Activated naive CD8-positive, alpha-beta T cell (primary cell): ENCODE measurements around the gene KCND3.

Experiments used
- H3K27ac Mint-ChIP-seq: one replicate; pipeline ENCODE4 v1.8.0; 2021; ENCODE audit warnings: mixed read lengths
- H3K27me3 Mint-ChIP-seq: one replicate; pipeline ENCODE4 v1.8.0; 2021; ENCODE audit warnings: mixed read lengths
- H3K36me3 Mint-ChIP-seq: one replicate; pipeline ENCODE4 v1.8.0; 2021; ENCODE audit warnings: mixed read lengths
- H3K4me1 Mint-ChIP-seq: one replicate; pipeline ENCODE4 v1.8.0; 2021; ENCODE audit warnings: low read depth, mixed read lengths
- H3K4me3 Mint-ChIP-seq: one replicate; pipeline ENCODE4 v1.8.0; 2021; ENCODE audit warnings: mild to moderate bottlenecking, mixed read lengths
- H3K9me3 Mint-ChIP-seq: one replicate; pipeline ENCODE4 v1.8.0; 2021; ENCODE audit warnings: low read depth, mixed read lengths

The KCND3 gene

DNA sequence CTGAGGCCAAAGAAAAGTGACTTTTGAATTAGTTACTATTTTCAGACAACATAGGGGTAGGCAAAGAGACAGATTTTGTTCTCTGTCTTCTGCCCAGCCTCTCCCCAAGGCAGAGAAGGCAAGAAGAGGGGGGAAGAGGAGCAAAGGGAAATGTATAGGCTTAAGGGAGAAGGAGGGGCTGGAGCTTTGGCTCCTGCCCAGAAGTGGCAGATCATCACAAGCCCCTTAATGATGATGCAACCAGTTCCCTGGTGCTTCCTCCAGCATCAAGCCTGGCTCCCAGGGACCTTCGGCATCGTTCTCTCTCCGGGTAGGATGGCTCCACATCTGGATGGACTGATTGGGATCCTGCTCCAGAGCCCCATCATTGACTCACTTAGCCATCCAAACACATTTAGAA lies 112.8 kb downstream of the KCND3 start:
- H3K4me3 Mint-ChIP-seq, result no peak overlapping the region
- peaks cover 14% of the 10 kb centered on the region for H3K27me3 Mint-ChIP-seq
- no peaks in the 10 kb centered on the region for H3K4me1 Mint-ChIP-seq
- no peaks in the 10 kb centered on the region for H3K9me3 Mint-ChIP-seq
- H3K27ac Mint-ChIP-seq, result no peak overlapping the region
- no peaks in the 10 kb centered on the region for H3K36me3 Mint-ChIP-seq

DNA sequence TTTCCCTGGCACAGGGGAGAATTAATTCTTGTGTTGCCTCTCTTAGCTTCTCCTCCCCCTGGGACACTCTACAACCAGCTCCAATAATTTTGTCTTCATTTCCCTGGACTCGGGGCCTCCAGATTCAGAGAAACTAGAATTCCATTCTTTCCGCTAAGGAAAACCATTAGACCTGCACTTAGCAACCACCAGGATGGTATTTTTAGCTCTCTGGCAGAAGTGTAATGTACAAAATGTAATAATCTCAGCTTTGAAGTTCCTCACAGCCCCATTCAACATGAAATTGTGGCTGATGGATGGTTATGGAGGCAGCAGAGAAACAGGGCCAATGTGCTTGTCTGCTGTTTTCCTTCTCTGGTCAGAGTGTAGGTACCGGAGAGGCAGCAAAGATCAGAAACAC lies 113.8 kb downstream of the KCND3 start:
- Mint-ChIP-seq H3K9me3 (no peaks in the 10 kb centered on the region), H3K36me3 (no peaks in the 10 kb centered on the region), H3K4me1 (no peaks in the 10 kb centered on the region), H3K27me3 (peaks cover 12% of the 10 kb centered on the region), H3K4me3 (no peak overlapping the region), H3K27ac (no peak overlapping the region)

DNA sequence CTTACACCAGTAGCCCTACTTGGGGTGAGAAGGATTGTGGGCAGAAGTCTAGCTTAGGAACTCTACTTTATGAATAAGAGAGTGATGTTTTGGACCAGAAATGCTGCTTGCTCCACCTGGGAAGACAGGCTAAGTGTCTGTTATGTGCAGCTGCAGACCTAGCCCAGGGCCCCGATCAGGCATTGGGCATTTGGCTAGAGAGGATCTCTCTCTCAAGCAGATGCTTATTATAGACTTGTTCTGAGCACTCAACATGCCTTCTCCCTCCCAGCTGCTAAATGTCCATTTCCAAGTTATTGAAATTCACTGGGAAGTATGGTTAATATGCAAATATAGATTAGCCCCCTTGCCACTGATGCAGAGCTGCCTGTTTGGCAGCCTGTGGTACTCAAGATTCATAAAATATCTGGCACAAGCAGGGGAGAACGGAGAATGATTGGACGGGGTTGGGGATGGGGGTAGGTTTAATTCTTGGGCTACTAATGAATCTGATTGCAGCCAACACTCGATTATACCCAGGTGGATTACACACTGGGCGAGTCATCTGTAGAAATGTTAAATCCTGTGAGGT lies 115.9 kb downstream of the KCND3 start:
- Mint-ChIP-seq H3K27ac (no peak overlapping the region), H3K4me3 (no peak overlapping the region), H3K27me3 (peaks cover 6% of the 10 kb centered on the region), H3K4me1 (no peaks in the 10 kb centered on the region), H3K9me3 (no peaks in the 10 kb centered on the region), H3K36me3 (no peaks in the 10 kb centered on the region)

DNA sequence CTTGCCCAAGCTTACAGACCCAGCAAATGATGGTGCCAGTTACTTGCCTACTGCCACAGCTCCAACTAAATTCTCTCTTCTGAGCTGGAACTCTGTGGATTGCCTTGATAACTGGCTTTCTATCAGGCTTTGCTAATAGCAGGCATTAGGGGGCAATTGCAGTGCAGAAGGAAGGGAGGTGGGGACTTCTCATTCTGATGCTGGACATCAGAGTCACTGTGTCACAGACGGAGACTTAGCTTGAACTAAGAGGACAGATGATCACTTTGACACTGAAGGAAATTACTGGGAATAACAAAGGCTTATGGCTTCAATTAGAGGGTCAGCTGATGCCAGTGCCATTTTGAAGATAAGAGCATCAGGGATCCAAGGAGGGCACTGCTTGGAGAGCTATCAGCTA lies 119.3 kb downstream of the KCND3 start:
- no peak overlapping the region for H3K4me3 Mint-ChIP-seq
- no peaks in the 10 kb centered on the region for H3K9me3 Mint-ChIP-seq
- H3K4me1 Mint-ChIP-seq, result no peaks in the 10 kb centered on the region
- H3K36me3 Mint-ChIP-seq, result no peaks in the 10 kb centered on the region
- no peak overlapping the region for H3K27ac Mint-ChIP-seq
- no peaks in the 10 kb centered on the region for H3K27me3 Mint-ChIP-seq

DNA sequence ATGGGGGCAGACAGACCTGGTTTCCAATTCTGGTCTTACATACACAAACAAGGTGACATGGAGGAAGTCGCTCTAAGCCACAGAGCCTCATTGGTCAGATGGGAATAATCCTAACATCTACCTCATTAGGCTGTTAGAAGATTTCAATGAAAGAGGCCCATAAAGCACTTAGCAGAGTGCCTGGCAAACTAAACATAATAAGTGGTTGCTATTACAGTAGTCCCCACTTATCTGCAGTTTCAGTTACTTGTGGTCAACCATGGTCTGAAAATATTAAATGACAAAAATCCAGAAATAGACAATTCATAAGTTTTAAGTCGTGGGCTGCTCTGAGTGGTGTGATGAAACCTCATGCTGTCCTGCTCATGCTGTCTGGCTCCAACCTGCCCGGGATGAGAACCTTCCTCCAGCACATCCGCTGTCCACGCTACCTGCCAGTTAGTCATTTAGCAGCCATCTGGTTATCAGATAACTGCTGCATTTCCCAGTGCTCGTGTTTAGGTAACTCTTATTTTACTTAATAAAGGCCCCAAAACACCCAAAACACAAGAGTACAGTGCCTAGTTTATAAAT lies 121.5 kb downstream of the KCND3 start:
- H3K27ac Mint-ChIP-seq, result no peak overlapping the region
- peaks cover 5% of the 10 kb centered on the region for H3K4me1 Mint-ChIP-seq
- no peaks in the 10 kb centered on the region for H3K9me3 Mint-ChIP-seq
- no peaks in the 10 kb centered on the region for H3K36me3 Mint-ChIP-seq
- H3K4me3 Mint-ChIP-seq, result no peak overlapping the region
- peaks cover 11% of the 10 kb centered on the region for H3K27me3 Mint-ChIP-seq

DNA sequence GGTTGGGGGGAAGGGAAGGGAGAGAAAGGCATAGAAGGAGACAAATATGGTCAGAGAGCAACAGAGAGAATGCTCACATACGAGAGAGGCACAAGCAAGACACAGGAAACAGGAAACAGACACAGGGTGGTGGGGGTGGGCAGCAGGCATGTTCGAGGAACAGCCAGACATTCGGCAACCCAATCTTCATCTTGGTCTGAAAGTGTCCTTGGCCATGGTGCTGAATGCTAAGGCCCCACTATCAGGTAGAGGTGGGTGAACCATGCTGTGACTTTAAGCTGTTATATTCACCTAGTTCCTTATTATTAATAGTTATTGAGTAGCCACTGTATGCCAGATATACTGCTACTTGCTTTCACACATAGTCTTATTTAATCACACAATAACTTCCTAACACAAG lies 124.6 kb downstream of the KCND3 start:
- H3K27me3 Mint-ChIP-seq, result peaks cover 15% of the 10 kb centered on the region
- no peaks in the 10 kb centered on the region for H3K36me3 Mint-ChIP-seq
- H3K9me3 Mint-ChIP-seq, result no peaks in the 10 kb centered on the region
- H3K27ac Mint-ChIP-seq, result no peak overlapping the region
- H3K4me3 Mint-ChIP-seq, result no peak overlapping the region
- H3K4me1 Mint-ChIP-seq, result peaks cover 5% of the 10 kb centered on the region

DNA sequence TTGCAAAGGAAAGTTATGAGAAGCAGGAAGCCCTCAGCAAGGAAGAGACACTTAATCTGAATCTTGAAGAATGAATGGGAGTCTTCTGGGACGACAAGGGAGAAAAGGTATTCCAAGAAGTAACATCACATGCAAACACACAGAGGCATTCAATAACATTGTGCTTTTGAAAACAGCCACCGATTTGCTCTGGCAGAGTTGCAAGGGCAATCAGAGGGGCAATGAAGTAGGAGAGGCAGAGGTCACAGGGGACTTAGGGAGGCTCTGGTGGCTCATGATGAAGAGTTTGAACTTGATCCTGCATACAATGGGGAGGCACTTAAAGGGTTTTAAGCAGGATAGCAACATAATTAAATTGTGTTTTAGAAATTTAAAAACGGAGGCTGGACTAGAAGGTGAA lies 126.1 kb downstream of the KCND3 start:
- H3K27me3 Mint-ChIP-seq, result peaks cover 15% of the 10 kb centered on the region
- no peaks in the 10 kb centered on the region for H3K36me3 Mint-ChIP-seq
- no peak overlapping the region for H3K27ac Mint-ChIP-seq
- peaks cover 5% of the 10 kb centered on the region for H3K4me1 Mint-ChIP-seq
- no peak overlapping the region for H3K4me3 Mint-ChIP-seq
- no peaks in the 10 kb centered on the region for H3K9me3 Mint-ChIP-seq

DNA sequence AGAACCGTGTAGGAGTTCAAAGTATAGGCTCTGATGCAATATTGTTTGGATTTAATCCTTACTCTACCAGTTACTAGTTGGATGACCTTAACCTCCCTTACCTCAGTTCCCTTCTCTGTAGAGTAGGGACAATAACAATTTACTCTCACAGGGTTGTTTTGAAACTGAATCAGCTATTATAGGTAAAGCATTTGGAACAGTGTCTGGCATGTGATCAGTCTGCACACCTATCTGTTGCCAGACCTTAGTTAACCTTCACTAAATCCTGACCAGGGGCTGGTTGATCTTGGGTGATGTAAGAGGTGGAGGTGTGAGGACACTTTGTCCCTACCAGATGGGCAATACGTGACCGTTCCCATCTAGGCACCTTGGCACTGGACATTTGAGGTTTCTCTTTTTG lies 126.9 kb downstream of the KCND3 start:
- Mint-ChIP-seq H3K4me3 (no peak overlapping the region), H3K4me1 (peaks cover 5% of the 10 kb centered on the region), H3K27me3 (peaks cover 15% of the 10 kb centered on the region), H3K36me3 (no peaks in the 10 kb centered on the region), H3K9me3 (no peaks in the 10 kb centered on the region), H3K27ac (no peak overlapping the region)

DNA sequence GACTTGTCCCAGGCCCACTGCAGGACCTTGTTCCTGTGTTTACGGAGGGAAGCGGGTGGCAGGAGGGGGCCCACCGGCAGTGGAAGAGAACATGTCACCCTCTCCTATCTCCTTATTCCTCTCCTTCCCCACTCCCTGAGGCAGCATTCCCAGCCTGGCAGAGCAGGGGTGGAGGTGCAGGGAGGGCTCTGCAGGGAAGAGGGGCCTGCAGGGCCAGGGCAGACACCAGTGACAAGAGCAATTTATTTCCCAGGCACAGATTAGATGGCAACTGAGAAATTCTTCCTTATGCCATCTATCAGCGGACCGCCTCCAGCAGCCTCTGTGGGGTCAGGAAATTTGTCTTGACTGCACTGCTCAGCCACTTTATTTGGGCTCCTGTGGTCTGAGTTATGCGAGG lies 127.9 kb downstream of the KCND3 start:
- H3K4me3 Mint-ChIP-seq, result no peak overlapping the region

DNA sequence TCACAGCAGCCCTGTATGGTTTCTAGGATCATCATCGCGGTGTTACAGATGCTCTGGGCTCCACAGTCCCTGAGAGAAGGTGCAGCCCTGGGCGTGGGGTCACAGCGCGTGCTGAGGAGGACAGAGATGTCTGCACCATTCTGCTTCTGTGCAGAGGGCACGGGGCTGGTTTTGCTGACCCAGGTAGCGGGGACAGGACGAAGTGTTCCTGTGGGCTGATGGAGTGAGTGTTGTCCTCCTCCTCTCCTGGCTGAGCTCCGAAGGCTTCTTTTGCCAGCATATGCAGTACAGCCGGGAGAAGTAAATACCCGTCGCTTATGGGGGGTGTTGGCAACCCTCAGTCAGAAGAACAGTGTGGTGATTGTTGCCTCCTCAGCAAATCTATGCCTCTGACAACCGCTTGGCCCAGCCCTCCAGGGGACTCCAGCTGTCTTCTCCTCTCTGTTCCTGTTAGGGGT lies 132.2 kb downstream of the KCND3 start:
- no peak overlapping the region for H3K4me3 Mint-ChIP-seq
- H3K4me1 Mint-ChIP-seq, result no peaks in the 10 kb centered on the region
- no peaks in the 10 kb centered on the region for H3K36me3 Mint-ChIP-seq
- no peak overlapping the region for H3K27ac Mint-ChIP-seq
- H3K27me3 Mint-ChIP-seq, result peaks cover 8% of the 10 kb centered on the region
- H3K9me3 Mint-ChIP-seq, result no peaks in the 10 kb centered on the region

More for the DNA sequence above, 127.9 kb downstream of the KCND3 start:
- Mint-ChIP-seq H3K4me1 (peaks cover 5% of the 10 kb centered on the region), H3K27me3 (peaks cover 15% of the 10 kb centered on the region), H3K36me3 (no peaks in the 10 kb centered on the region), H3K9me3 (no peaks in the 10 kb centered on the region), H3K27ac (no peak overlapping the region)

DNA sequence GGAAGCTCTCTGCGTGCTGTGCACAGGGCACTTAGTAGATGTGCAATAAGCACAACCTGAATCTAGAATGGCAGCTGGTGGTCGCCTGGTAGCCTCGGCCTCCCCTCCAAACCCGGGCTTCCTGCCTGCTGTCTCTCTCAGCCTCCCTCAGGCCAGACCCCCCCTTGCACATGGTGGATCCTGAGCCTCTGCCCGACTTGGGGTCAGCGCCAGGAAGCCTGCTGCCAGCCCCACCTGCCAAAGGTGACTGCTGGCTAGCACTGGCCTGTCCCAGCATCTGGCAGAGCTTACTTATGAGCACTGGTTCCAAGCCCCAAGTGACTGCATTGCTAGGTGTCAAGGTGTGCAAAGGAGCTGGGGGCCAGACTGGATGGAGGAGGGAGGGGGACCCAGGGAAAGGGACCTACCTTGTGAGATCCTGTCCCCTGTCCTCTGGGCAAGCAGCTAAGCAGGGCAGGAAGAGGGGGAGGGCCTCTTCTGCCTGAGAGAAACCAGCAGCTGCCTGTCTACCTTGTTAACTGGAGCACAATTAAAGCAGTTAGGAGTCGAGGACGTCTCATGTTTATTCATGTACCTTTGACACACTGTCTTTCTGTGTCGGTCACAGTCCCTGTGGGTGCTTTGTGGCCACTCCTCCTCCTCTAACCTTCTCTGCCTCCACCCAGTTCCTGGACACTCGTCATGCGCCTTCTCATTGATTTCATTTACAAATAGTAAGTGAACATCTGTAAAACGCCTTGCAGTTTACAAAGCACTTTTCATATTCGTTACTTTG lies 132.9 kb downstream of the KCND3 start:
- no peak overlapping the region for H3K27ac Mint-ChIP-seq
- peaks cover 8% of the 10 kb centered on the region for H3K27me3 Mint-ChIP-seq
- no peaks in the 10 kb centered on the region for H3K4me1 Mint-ChIP-seq
- H3K36me3 Mint-ChIP-seq, result no peaks in the 10 kb centered on the region
- H3K9me3 Mint-ChIP-seq, result no peaks in the 10 kb centered on the region
- no peak overlapping the region for H3K4me3 Mint-ChIP-seq

DNA sequence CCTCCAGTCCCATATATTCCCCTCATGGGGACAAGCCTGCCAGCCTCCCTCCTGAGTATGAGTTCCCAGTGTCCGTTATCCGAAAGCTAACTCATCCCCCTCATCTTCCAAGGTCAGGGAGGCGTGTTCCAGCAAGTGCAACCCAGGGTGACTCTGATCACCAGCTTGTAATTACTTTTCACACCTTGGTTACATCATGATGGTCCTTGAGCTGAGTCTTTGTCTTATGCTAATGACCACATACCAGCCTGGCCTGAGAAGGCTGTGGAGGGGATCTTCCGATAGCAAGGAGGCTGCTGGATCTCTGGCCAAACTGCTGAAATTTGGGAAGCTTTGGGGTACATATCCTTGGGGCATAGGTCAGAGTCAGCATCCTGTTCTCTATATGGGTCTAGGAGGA lies 134.2 kb downstream of the KCND3 start:
- H3K9me3 Mint-ChIP-seq, result no peaks in the 10 kb centered on the region

DNA sequence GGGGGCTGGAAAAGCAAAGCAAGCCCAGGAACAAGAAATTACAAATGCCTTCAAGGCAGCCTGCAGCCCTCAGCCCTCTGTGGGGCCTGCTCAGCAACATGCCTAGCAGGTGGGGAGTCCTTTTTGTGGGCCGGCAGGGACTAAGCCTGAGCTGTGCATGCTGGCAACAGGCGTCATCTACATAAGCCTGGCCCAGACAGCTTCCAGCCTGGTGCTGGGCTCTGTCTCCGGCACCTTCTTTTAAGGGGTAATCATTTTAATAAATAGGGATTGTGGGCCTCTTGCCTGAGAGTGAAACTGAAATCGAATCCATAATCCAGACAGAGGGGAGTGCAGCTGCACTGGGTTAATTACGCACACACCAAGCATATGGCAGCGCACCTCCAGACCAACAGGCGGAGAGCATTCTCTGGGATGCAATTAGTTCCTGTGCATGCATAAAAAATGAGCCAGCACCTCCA lies 137.2 kb downstream of the KCND3 start:
- no peaks in the 10 kb centered on the region for H3K36me3 Mint-ChIP-seq
- no peaks in the 10 kb centered on the region for H3K4me1 Mint-ChIP-seq
- no peak overlapping the region for H3K27ac Mint-ChIP-seq
- no peak overlapping the region for H3K4me3 Mint-ChIP-seq
- H3K9me3 Mint-ChIP-seq, result no peaks in the 10 kb centered on the region
- H3K27me3 Mint-ChIP-seq, result peaks cover 7% of the 10 kb centered on the region

More for the DNA sequence above, 134.2 kb downstream of the KCND3 start:
- H3K36me3 Mint-ChIP-seq, result no peaks in the 10 kb centered on the region
- H3K27me3 Mint-ChIP-seq, result peaks cover 7% of the 10 kb centered on the region
- H3K4me3 Mint-ChIP-seq, result no peak overlapping the region
- no peaks in the 10 kb centered on the region for H3K4me1 Mint-ChIP-seq
- no peak overlapping the region for H3K27ac Mint-ChIP-seq

DNA sequence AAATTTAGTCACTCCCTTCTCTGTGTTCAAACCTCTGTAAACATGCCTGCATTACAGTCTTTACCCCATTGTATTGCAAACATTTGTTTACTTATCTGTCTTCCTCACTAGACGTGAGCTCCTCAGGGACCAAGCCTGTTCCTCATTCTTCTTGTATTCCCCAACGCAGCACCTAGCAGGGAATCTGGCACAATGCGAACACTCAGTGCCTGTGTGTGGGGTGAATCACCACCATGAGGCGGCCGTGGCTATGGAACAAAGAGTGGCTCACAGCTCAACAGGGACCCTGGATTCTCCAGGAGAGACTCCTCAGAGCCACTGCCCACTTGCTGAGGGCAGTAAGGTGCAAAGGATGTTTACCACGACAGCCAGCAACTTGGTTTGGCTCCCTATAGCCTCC lies 137.9 kb downstream of the KCND3 start:
- Mint-ChIP-seq H3K4me1 (no peaks in the 10 kb centered on the region), H3K9me3 (no peaks in the 10 kb centered on the region), H3K36me3 (no peaks in the 10 kb centered on the region), H3K27ac (no peak overlapping the region), H3K27me3 (peaks cover 7% of the 10 kb centered on the region), H3K4me3 (no peak overlapping the region)

DNA sequence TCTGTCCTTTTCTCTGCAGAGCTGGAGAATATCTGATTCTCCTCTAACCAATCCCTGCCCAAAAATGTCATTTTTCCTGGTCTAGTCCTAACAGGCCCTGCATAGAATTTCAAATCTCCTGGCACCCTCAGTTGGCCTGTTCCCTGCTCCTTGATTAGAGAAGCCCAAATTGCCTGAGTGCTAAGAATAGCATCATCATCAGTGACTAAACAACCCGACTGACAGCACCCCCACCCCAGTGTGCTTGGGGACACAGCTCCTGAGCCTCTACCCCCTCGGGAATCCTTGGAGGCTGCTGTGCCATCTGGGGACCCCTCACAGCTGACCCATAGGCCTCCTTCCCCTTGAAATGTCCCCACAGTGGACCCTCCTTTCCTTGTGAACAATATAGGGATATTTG lies 139.4 kb downstream of the KCND3 start:
- H3K27me3 Mint-ChIP-seq, result peaks cover 7% of the 10 kb centered on the region

More for the DNA sequence above, 139.4 kb downstream of the KCND3 start:
- Mint-ChIP-seq H3K4me1 (no peaks in the 10 kb centered on the region), H3K36me3 (no peaks in the 10 kb centered on the region), H3K27ac (no peak overlapping the region), H3K9me3 (no peaks in the 10 kb centered on the region), H3K4me3 (no peak overlapping the region)
